A549 treated with RU486 at 1 μM for 4 hours (cell line): Measurements from ENCODE around the gene SSR4. TPM values are rescaled to one million over a fixed set of nuclear protein-coding genes. Genes with fewer than 3 reads are reported as not detected.

ENCODE experiments used
- total RNA-seq: library from RNA; stranded (reverse); fragments of 200-300 nt; extraction: Qiagen RNA extraction; gene quantifications from 5 replicates; pipeline ENCODE4 v1.2.3, GENCODE V29; 2022; ENCODE audit warnings: low read depth

SSR4 gene
- 358 to 451 TPM (median 405 TPM) in 5 replicates for total RNA-seq

DNA sequence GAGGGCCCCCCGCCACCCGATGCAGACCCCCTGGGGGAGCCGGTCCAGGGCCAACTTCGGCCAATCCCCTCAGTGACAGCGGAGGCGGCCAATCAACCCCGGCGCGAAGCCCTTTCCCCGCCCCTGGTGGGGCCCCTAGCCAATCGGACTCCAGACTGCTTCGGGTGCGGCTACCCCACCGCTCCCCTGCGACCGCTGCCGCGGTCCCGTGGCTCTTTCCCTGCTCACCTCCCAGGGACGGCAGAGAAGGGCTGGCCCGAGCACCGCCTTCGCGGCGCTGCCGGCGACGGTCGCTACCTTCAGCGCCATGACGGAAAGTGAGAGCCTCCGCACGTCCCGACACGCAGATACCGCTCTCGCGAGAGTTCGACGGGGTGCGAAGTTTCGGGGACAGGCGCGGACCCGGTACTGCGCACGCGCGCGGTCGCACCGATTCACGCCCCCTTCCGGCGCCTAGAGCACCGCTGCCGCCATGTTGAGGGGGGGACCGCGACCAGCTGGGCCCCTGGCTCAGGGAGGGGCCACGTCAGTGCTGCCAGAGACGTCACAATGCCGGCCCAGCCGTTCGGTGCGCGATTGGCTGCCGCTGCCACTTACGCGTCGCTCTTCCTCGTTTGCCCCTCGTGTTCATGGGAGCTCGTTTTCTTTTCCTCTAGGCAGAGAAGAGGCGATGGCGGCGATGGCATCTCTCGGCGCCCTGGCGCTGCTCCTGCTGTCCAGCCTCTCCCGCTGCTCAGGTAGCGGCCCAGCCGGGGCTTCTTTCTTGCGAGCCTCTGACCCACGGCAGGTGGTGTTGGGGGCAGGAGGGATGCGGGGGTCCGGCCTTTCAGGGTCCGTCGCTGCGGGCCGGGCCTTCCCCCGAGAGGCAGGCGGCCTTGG is at the start of gene SSR4, which contains the start of gene IDH3G:
TSS of gene SSR4 (plus strand) at position 651 of the 879 bp plus-strand sequence. CDS start at position 671, 20 bp downstream.
TSS of gene IDH3G (minus strand) at position 358 of the 879 bp plus-strand sequence. CDS start at position 309, 49 bp downstream.

GRCh38 chrX:153763989-153764755 is 30.3 kb upstream of the SSR4 start, which contains the start of gene PLXNB3:
PLXNB3 (plus strand) TSS chrX:153764249; CDS start chrX:153765536, 1,287 bp downstream.

GRCh38 chrX:153780678-153781427 is 13.6 kb upstream of the SSR4 start, which contains the start of gene SRPK3:
SRPK3 (plus strand) TSS chrX:153781041; CDS start chrX:153781087, 46 bp downstream.

GRCh38 chrX:153829799-153830639 is 35.6 kb downstream of the SSR4 start, which contains the start of gene PDZD4:
PDZD4 (minus strand) TSS chrX:153830544; CDS start chrX:153830298, 246 bp downstream.

Other genes starting within 250 kb of the SSR4 start
- 37.3 to 57.1 TPM (median 54.5 TPM) in 5 replicates for gene CCNQ, start 195.5 kb upstream of the SSR4 start, total RNA-seq
- gene DUSP9, start 147.5 kb upstream of the SSR4 start, total RNA-seq: 0.89 to 2.1 TPM (median 1.4 TPM) in 5 replicates
- gene PNCK, start 120.9 kb upstream of the SSR4 start, total RNA-seq: 0.16 to 2.0 TPM (median 0.49 TPM) in 4 of 5 replicates, not detected in the other
- gene SLC6A8, start 106.7 kb upstream of the SSR4 start, total RNA-seq: 8.8 to 12.5 TPM (median 9.8 TPM) in 5 replicates
- 376 to 420 TPM (median 389 TPM) in 5 replicates for gene BCAP31, start 70.3 kb upstream of the SSR4 start, total RNA-seq
- gene ABCD1, start 69.8 kb upstream of the SSR4 start, total RNA-seq: 2.1 to 3.9 TPM (median 3.7 TPM) in 5 replicates
- 1.7 to 5.0 TPM (median 3.0 TPM) in 5 replicates for gene PLXNB3, start 30.4 kb upstream of the SSR4 start, total RNA-seq
- gene SRPK3, start 13.6 kb upstream of the SSR4 start, total RNA-seq: 0.02 to 0.05 TPM (median 0.02 TPM) in 3 of 5 replicates, not detected in the others
- 55.4 to 64.5 TPM (median 62.6 TPM) in 5 replicates for gene IDH3G, start 293 bp upstream of the SSR4 start, total RNA-seq
- 2.8 to 3.8 TPM (median 3.1 TPM) in 5 replicates for gene PDZD4, start 35.9 kb downstream of the SSR4 start, total RNA-seq
- 18.0 to 23.1 TPM (median 20.8 TPM) in 5 replicates for gene L1CAM, start 91.5 kb downstream of the SSR4 start, total RNA-seq
- 0.09 to 0.13 TPM in 2 of 5 replicates, not detected in the others for gene AVPR2, start 110.0 kb downstream of the SSR4 start, total RNA-seq
- 1.2 to 1.6 TPM (median 1.4 TPM) in 5 replicates for gene ARHGAP4, start 131.6 kb downstream of the SSR4 start, total RNA-seq
- 211 to 249 TPM (median 229 TPM) in 5 replicates for gene NAA10, start 140.4 kb downstream of the SSR4 start, total RNA-seq
- gene RENBP, start 150.0 kb downstream of the SSR4 start, total RNA-seq: 0.07 to 0.13 TPM in 2 of 5 replicates, not detected in the others
- gene HCFC1, start 177.2 kb downstream of the SSR4 start, total RNA-seq: 32.5 to 43.2 TPM (median 41.6 TPM) in 5 replicates
- 4.4 to 7.5 TPM (median 5.6 TPM) in 5 replicates for gene TMEM187, start 178.1 kb downstream of the SSR4 start, total RNA-seq
- gene IRAK1, start 225.2 kb downstream of the SSR4 start, total RNA-seq: 187 to 237 TPM (median 225 TPM) in 5 replicates